Dendritic cell treated with granulocyte-macrophage colony-stimulating factor and Interleukin-4, amounts not matched to agents 40 ng/mL and 50 ng/mL, for 4 days (primary cell): ENCODE results near the gene TRAPPC14.
A peak's percentile ranks its signal among the peaks of the same experiment; 100 is the strongest.
"Not testable (repeated sequence)": the region's sequence is repeated elsewhere in the genome, so short reads cannot be mapped to it uniquely, and the experiment has no call there.

Experiments
- H3K27ac Mint-ChIP-seq: one replicate; pipeline ENCODE4 v1.8.0; 2022; ENCODE audit warnings: mild to moderate bottlenecking, mixed read lengths
- H3K27me3 Mint-ChIP-seq: one replicate; pipeline ENCODE4 v1.8.0; 2022; ENCODE audit warnings: mild to moderate bottlenecking, mixed read lengths
- H3K36me3 Mint-ChIP-seq: one replicate; pipeline ENCODE4 v1.8.0; 2022; ENCODE audit warnings: low read depth, mixed read lengths
- H3K4me1 Mint-ChIP-seq: one replicate; pipeline ENCODE4 v1.8.0; 2022; ENCODE audit warnings: low read depth, mixed read lengths
- H3K4me3 Mint-ChIP-seq: one replicate; pipeline ENCODE4 v1.8.0; 2022; ENCODE audit warnings: mild to moderate bottlenecking, moderate library complexity, mixed read lengths
- H3K9me3 Mint-ChIP-seq: one replicate; pipeline ENCODE4 v1.8.0; 2022; ENCODE audit warnings: mixed read lengths
- intact Hi-C: fragments of 100-400 bp; cut with micrococcal nuclease; formaldehyde crosslinking; loops from one replicate; pipeline ENCODE4 v1.15.0; 2022

TRAPPC14 gene

DNA sequence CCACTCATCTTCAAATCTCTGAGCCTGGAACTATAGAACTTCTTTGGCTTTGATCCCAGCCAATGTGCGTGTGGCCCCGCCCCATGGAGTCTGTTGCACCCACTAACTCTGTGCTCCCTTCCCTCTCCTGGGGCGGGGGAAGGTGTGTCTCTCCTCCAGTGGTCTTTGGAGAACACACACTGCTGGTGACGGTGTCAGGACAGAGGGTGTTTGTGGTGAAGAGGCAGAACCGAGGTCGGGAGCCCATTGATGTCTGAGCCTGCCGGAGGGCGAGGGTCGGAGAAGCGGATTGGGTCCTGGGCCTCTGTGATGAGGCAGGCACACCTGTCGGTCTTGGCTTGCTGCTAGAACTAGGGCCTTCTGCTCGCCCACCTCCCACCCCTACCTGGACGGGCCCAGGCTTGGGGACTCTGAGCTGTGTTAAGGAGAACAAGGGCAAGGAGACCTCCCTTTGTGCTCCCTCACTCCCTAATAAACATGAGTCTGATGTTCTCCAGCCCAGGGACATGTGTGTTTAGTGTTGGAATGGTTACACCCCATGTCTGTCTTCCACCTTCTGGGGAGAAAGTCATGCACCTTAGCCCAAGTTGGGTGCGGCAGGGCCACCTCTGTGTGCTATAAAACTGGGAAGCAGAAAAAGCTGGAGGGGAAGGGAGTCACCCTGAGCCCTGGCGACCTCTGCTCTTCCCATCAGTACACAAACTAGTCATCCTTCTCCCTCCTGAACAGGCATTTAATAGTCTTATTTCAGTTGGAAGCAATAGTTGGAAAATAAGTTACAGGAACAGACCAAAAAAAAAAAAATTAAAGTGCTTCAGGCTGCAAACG, 4.6 kb downstream of the TRAPPC14 start:
- Mint-ChIP-seq H3K27me3 (no peaks in the 10 kb centered on the region), H3K27ac (peak overlapping the region; percentile 75), H3K4me3 (no peak overlapping the region), H3K9me3 (no peaks in the 10 kb centered on the region), H3K4me1 (peaks cover 84% of the 10 kb centered on the region), H3K36me3 (peaks cover 86% of the 10 kb centered on the region)
- intact Hi-C loops = no loop called here

- H3K4me3 Mint-ChIP-seq = no peak overlapping the region
- intact Hi-C loops = no loop called here
These were observed 5.4 kb downstream of the TRAPPC14 start for GRCh38 chr7:100152937-100153666.

GRCh38 chr7:100152404-100152803, 6.1 kb downstream of the TRAPPC14 start:
- Mint-ChIP-seq H3K9me3 (no peaks in the 10 kb centered on the region), H3K4me1 (peaks cover 86% of the 10 kb centered on the region), H3K27ac (peak overlapping the region; percentile 75)

More at GRCh38 chr7:100152937-100153666, 5.4 kb downstream of the TRAPPC14 start:
- H3K4me1 Mint-ChIP-seq = peaks cover 90% of the 10 kb centered on the region
- H3K36me3 Mint-ChIP-seq = peaks cover 92% of the 10 kb centered on the region
- peak overlapping the region; percentile 75 for H3K27ac Mint-ChIP-seq
- H3K27me3 Mint-ChIP-seq = no peaks in the 10 kb centered on the region
- H3K9me3 Mint-ChIP-seq = no peaks in the 10 kb centered on the region

DNA sequence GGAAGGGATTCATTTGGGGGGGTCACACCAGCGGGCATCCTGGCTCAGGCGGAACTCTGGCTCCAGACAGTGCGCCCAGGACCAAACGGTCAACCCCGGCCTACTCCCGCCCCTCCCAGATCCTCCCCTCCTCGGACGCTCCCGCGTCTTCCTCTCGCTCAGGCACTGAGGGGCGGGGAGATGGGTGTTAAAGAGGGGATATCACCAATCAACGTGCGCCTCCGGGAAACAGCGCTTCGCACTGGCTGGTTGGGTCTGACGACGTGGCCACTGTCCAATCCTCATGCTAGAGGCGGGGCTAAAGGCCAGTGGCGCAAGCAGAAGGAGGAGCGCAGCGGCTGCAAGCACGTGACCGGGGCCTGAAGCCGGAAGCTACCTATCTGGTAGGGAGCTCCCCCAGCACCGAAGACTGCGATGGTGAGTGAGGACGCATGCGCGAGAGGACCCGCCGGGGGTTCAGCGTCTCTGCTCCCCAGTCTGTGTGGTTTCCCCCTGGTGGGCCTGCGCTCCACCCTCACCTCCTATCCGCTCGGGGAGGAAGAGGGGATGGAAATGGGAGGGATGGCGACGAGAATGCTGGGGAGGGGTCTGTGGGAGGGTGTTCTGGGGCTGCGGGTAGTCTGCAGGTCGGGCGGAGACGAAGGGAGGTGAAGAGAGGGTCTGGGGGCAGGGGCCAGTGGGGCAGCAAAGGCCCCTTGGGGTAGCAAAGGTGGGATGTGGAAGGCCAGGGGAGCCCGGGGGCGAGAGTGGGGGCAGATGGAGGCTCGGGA, 9.8 kb downstream of the TRAPPC14 start, which contains the start of gene LAMTOR4:
Gene LAMTOR4, plus strand, starts transcription at position 360 of the 770 bp plus-strand sequence. Its CDS starts 55 bp downstream, at position 415.
- peaks cover 50% of the 10 kb centered on the region for H3K36me3 Mint-ChIP-seq

More at GRCh38 chr7:100152404-100152803, 6.1 kb downstream of the TRAPPC14 start:
- Mint-ChIP-seq H3K27me3 (no peaks in the 10 kb centered on the region), H3K4me3 (peak overlapping the region; percentile 34), H3K36me3 (peaks cover 87% of the 10 kb centered on the region)
- intact Hi-C loops = no loop called here

DNA sequence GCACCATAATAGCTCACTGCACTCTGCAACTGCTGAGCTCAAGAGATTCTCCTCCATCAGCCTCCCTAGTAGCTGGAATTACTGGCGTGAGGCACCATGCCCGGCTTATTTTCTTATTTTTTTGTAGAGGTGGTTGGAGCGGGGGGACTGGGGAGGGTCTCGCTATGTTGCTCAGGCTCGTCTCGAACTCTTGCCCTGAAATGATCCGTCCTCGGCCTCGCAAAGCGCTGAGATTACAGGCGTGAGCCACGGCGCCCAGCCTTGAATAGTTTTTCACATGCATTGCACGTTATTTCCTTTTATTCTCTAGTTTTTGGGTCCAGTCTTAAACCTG, 10.3 kb downstream of the TRAPPC14 start:
- no peaks in the 10 kb centered on the region for H3K27me3 Mint-ChIP-seq
- H3K4me1 Mint-ChIP-seq = peaks cover 45% of the 10 kb centered on the region
- intact Hi-C loops = loop anchor here (1.0 kb wide), 2 partner anchors 10 to 29 kb away; partner anchors contain the start of genes GPC2, STAG3 and TRAPPC14
- peak overlapping the region; percentile 99 for H3K4me3 Mint-ChIP-seq
- H3K36me3 Mint-ChIP-seq = peaks cover 45% of the 10 kb centered on the region
- peak overlapping the region; percentile 98 for H3K27ac Mint-ChIP-seq
- H3K9me3 Mint-ChIP-seq = no peaks in the 10 kb centered on the region

More for the DNA sequence above, 9.8 kb downstream of the TRAPPC14 start, which contains the start of gene LAMTOR4:
- H3K4me1 Mint-ChIP-seq = peaks cover 51% of the 10 kb centered on the region
- peak within 1 kb of the TSS; percentile 99 for H3K4me3 Mint-ChIP-seq
- no peaks in the 10 kb centered on the region for H3K27me3 Mint-ChIP-seq
- intact Hi-C loops = loop anchor here (1.0 kb wide), 2 partner anchors 10 to 29 kb away; partner anchors contain the start of genes GPC2, STAG3 and TRAPPC14
- H3K9me3 Mint-ChIP-seq = no peaks in the 10 kb centered on the region
- peak within 1 kb of the TSS; percentile 98 for H3K27ac Mint-ChIP-seq

- H3K27me3 Mint-ChIP-seq = no peaks in the 10 kb centered on the region
- intact Hi-C loops = no loop called here
- no peak overlapping the region for H3K27ac Mint-ChIP-seq
These were observed 11.2 kb downstream of the TRAPPC14 start for GRCh38 chr7:100147278-100147677.

GRCh38 chr7:100146350-100146749, 12.2 kb downstream of the TRAPPC14 start:
- H3K4me3 Mint-ChIP-seq, H3K27ac Mint-ChIP-seq, intact Hi-C loops, H3K27me3 Mint-ChIP-seq, H3K9me3 Mint-ChIP-seq: not testable (repeated sequence)
- Mint-ChIP-seq H3K36me3 (peaks cover 26% of the 10 kb centered on the region), H3K4me1 (peaks cover 32% of the 10 kb centered on the region)

More at GRCh38 chr7:100147278-100147677, 11.2 kb downstream of the TRAPPC14 start:
- no peak overlapping the region for H3K4me3 Mint-ChIP-seq
- H3K36me3 Mint-ChIP-seq = peaks cover 35% of the 10 kb centered on the region
- H3K4me1 Mint-ChIP-seq = peaks cover 36% of the 10 kb centered on the region
- no peaks in the 10 kb centered on the region for H3K9me3 Mint-ChIP-seq

DNA sequence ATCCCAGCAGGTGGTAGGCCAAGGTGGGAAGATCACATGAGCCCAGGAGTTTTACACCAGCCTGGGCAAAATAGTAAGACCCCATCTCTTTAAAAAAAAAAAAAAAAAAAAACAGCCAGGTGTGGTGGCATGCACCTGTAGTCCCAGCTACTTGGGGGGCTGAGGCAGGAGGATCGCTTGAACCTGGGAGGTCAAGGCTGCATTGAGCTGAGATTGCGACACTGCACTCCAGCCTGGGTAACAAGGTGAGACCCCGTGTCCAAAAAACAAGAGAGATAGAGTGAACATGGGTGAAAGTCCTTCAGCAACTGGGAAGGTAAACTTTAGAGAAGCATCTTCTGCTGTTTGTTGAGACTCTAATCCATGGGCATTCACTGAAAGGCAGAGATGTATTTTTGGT, 16.1 kb downstream of the TRAPPC14 start:
- peaks cover 25% of the 10 kb centered on the region for H3K4me1 Mint-ChIP-seq
- intact Hi-C loops = no loop called here
- no peak overlapping the region for H3K4me3 Mint-ChIP-seq
- H3K9me3 Mint-ChIP-seq = no peaks in the 10 kb centered on the region
- H3K36me3 Mint-ChIP-seq = no peaks in the 10 kb centered on the region
- no peak overlapping the region for H3K27ac Mint-ChIP-seq
- no peaks in the 10 kb centered on the region for H3K27me3 Mint-ChIP-seq

GRCh38 chr7:100141555-100141949, 17.0 kb downstream of the TRAPPC14 start:
- intact Hi-C loops = no loop called here
- Mint-ChIP-seq H3K27me3 (no peaks in the 10 kb centered on the region), H3K36me3 (no peaks in the 10 kb centered on the region), H3K9me3 (no peaks in the 10 kb centered on the region), H3K27ac (peak overlapping the region; percentile 56), H3K4me3 (no peak overlapping the region), H3K4me1 (peaks cover 25% of the 10 kb centered on the region)

GRCh38 chr7:100137851-100138760, 20.4 kb downstream of the TRAPPC14 start:
- H3K4me1 Mint-ChIP-seq = peaks cover 25% of the 10 kb centered on the region
- H3K4me3 Mint-ChIP-seq = no peak overlapping the region
- no peaks in the 10 kb centered on the region for H3K9me3 Mint-ChIP-seq
- H3K36me3 Mint-ChIP-seq = no peaks in the 10 kb centered on the region
- no peak overlapping the region for H3K27ac Mint-ChIP-seq
- peaks cover 8% of the 10 kb centered on the region for H3K27me3 Mint-ChIP-seq
- intact Hi-C loops = no loop called here

DNA sequence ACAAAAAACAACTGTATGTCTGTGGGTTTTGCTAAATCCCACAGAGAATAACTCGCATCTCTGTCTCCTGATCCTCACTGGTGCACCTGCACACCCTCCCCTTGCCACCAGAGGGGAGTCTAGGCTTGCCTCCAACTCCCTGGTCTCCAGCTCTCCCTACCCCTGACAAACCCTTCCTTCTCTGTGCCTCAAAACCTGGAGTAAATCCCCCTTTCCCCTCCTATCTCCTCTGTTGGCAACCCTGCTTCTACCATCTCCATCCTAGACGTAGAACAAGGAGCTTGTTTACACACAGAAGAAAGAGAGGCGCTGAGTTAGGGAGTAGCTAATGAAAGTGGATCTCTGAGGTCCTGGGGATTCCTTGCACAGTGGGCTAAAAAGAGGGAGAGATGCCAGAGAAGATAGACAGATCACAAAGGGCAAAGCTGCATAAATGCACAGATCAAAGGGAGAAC, 25.8 kb downstream of the TRAPPC14 start:
- Mint-ChIP-seq H3K27me3 (peaks cover 28% of the 10 kb centered on the region), H3K9me3 (no peaks in the 10 kb centered on the region), H3K4me3 (no peak overlapping the region), H3K4me1 (peaks cover 22% of the 10 kb centered on the region), H3K27ac (no peak overlapping the region), H3K36me3 (no peaks in the 10 kb centered on the region)
- intact Hi-C loops = loop anchor here (1.0 kb wide), 2 partner anchors 85 to 138 kb away; no protein-coding TSS in a partner anchor

DNA sequence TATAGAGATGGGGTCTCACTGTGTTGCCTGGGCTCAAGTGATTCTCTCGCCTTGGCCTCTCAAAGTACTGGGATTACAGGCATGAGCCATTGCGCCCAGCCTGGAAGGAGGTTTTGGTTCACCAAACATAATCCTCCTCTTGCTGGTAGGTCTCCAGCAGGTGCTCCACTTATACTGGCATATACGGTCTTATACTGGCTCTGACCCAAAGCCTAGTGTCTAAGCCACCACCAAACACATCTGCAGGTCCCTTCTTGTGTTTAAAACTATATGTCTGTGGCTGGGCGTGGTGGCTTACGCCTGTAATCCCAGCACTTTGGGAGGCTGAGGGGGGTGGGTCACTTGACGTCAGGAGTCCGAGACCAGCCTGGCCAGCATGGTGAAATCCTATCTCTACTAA, 26.4 kb downstream of the TRAPPC14 start:
- peaks cover under 1% of the 10 kb centered on the region for H3K36me3 Mint-ChIP-seq
- H3K4me3 Mint-ChIP-seq = no peak overlapping the region
- H3K27me3 Mint-ChIP-seq = peaks cover 28% of the 10 kb centered on the region
- peaks cover 22% of the 10 kb centered on the region for H3K4me1 Mint-ChIP-seq
- H3K9me3 Mint-ChIP-seq = no peaks in the 10 kb centered on the region
- intact Hi-C loops = loop anchor here (1.0 kb wide), 1 partner anchor 138 kb away; no protein-coding TSS in a partner anchor
- H3K27ac Mint-ChIP-seq = no peak overlapping the region
